ENCODE results near the gene OPN1MW. TPM values are rescaled to one million over a fixed set of nuclear protein-coding genes. Genes with fewer than 3 reads are reported as not detected.
"Not testable (repeated sequence)": the region's sequence is repeated elsewhere in the genome, so short reads cannot be mapped to it uniquely, and the experiment has no call there.

OPN1MW gene
- total and polyA plus RNA-seq, 2 of the 8 experiments (the other 6 are each of a cell fraction or from before 2014, with no cell fraction given), result not detected

DNA sequence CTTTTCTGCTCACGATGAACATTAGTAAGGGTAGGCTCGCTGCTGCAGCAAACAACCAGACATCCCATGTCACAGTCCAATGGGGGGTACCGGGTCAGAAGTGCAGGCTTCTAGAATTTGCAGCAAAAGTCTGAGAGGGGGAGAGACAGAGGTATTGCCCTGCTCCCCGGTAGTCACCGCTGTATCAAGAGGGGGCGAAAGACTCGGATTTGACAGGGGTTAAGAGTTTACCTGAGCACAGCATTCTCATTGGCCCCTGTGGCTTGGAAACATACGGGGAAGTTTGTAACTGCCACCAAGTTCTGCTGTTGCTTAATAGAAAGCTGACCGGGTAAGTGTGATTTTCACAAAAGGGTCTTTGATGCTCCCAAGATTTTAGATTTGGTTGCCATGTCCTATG lies 28.7 kb downstream of the OPN1MW start:
- H2BK15ac ChIP-seq (ENCODE audit: low read length); CTCF ChIA-PET (ENCODE audit: partially characterized antibody); H2AFZ ChIP-seq (ENCODE audit: low read length); H4K20me1 ChIP-seq (replicated peaks in 1 of 2; ENCODE audit: control insufficient read depth in 1 of 2, insufficient read depth in 2 of 2, low read length in 2 of 2); H4K5ac ChIP-seq (ENCODE audit: insufficient read length, low read depth, low read length); POLR2A ChIA-PET (ENCODE audit: partially characterized antibody); H3K18ac ChIP-seq (ENCODE audit: extremely low read depth, low read length); H2BK120ac ChIP-seq (replicated peaks; ENCODE audit: low read depth, low read length); H3K4me2 ChIP-seq (ENCODE audit: insufficient read depth in 1 of 2, low read depth in 2 of 2, low read length in 2 of 2); H3K79me1 ChIP-seq (ENCODE audit: low read depth, low read length); H2BK5ac ChIP-seq (ENCODE audit: low read depth, low read length); H3K56ac ChIP-seq (replicated peaks; ENCODE audit: insufficient read length, low read depth, low read length); H3K4me1 ChIP-seq (replicated peaks in 1 of 4; ENCODE audit: control insufficient read depth in 3 of 4, insufficient read depth in 4 of 4, low read length in 3 of 4); H3K4me3 ChIP-seq (ENCODE audit: extremely low read depth in 1 of 4, insufficient read depth in 2 of 4, low read depth in 3 of 4, low read length in 4 of 4); H2BK12ac ChIP-seq (ENCODE audit: low read depth, low read length); H3K14ac ChIP-seq (ENCODE audit: insufficient read length); H4K91ac ChIP-seq (replicated peaks; ENCODE audit: insufficient read length, low read length); H3K27ac ChIP-seq (ENCODE audit: low read depth, low read length); H2AK5ac ChIP-seq (ENCODE audit: low read depth, low read length); H4K8ac ChIP-seq (ENCODE audit: extremely low read depth, insufficient read depth, low read length); FAIRE-seq; H3K36me3 ChIP-seq (ENCODE audit: control insufficient read depth in 2 of 4, insufficient read depth in 4 of 4, low read length in 3 of 4); H3K79me2 ChIP-seq (ENCODE audit: control insufficient read depth in 1 of 2, insufficient read depth in 2 of 2, low read length in 2 of 2); H3K27me3 ChIP-seq (replicated peaks in 1 of 4; ENCODE audit: control insufficient read depth in 3 of 4, extremely low read depth in 1 of 4, insufficient read depth in 3 of 4, low read length in 3 of 4); H3K9ac ChIP-seq (replicated peaks in 1 of 4; ENCODE audit: extremely low read depth in 1 of 4, low read depth in 3 of 4, low read length in 3 of 4); H3K23ac ChIP-seq (ENCODE audit: insufficient read length); H3K4ac ChIP-seq (replicated peaks; ENCODE audit: insufficient read length, low read depth, low read length); H3K9me3 ChIP-seq (ENCODE audit: insufficient read depth in 2 of 2, low read depth in 1 of 2, low read length in 1 of 2); H3K23me2 ChIP-seq (ENCODE audit: low read depth, low read length); H2BK20ac ChIP-seq (ENCODE audit: low read length): not testable (repeated sequence)
- WGBS, 2 experiments (ENCODE audit: extremely low coverage in 1 of 2, insufficient coverage in 1 of 2, insufficient read length in 1 of 2, insufficient replicate concordance in 2 of 2, low coverage in 1 of 2, low lambda C conversion rate in 2 of 2, missing lambda C conversion rate in 1 of 2), result 60% methylated on average over 5 of the region's 9 CpGs; no CpG with 5 or more reads in 1 of the 2 experiments
- DNase-seq (ENCODE audit: low read depth in 1 of 2, low spot score in 2 of 2), result peak in 1 of 2 experiments; percentile 35

DNA sequence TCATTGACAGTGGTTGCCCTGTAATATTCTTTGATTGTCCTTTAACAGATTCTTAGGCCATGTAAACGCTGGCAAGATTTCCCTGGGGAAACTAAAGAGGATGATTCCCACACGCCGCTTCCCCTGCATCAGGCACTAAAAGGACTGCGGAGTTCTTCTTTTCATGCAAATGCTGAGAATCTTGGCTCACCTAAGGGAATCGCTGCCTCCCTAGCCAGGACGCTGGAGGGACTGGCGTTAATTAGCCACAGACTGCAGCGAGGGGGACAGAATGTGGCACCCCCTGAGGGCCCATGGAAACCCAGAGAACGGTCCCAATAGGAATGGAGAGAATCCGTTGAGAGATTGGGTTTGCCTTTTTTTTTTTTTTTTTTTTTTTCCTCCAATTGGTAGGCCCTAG lies 29.1 kb downstream of the OPN1MW start:
- H3K4me2 ChIP-seq (ENCODE audit: insufficient read depth in 1 of 2, low read depth in 2 of 2, low read length in 2 of 2); H3K27ac ChIP-seq (ENCODE audit: low read depth, low read length); H3K79me1 ChIP-seq (ENCODE audit: low read depth, low read length); H3K79me2 ChIP-seq (ENCODE audit: control insufficient read depth in 1 of 2, insufficient read depth in 2 of 2, low read length in 2 of 2); H3K4me1 ChIP-seq (replicated peaks in 1 of 4; ENCODE audit: control insufficient read depth in 3 of 4, insufficient read depth in 4 of 4, low read length in 3 of 4); H4K91ac ChIP-seq (replicated peaks; ENCODE audit: insufficient read length, low read length); H3K56ac ChIP-seq (replicated peaks; ENCODE audit: insufficient read length, low read depth, low read length); H3K23me2 ChIP-seq (ENCODE audit: low read depth, low read length); H4K5ac ChIP-seq (ENCODE audit: insufficient read length, low read depth, low read length); H2BK15ac ChIP-seq (ENCODE audit: low read length); H3K14ac ChIP-seq (ENCODE audit: insufficient read length); H2BK120ac ChIP-seq (replicated peaks; ENCODE audit: low read depth, low read length); H3K4ac ChIP-seq (replicated peaks; ENCODE audit: insufficient read length, low read depth, low read length); H2AFZ ChIP-seq (ENCODE audit: low read length); H2BK5ac ChIP-seq (ENCODE audit: low read depth, low read length); H3K23ac ChIP-seq (ENCODE audit: insufficient read length); H3K9ac ChIP-seq (replicated peaks in 1 of 4; ENCODE audit: extremely low read depth in 1 of 4, low read depth in 3 of 4, low read length in 3 of 4); H4K8ac ChIP-seq (ENCODE audit: extremely low read depth, insufficient read depth, low read length); H3K36me3 ChIP-seq (ENCODE audit: control insufficient read depth in 2 of 4, insufficient read depth in 4 of 4, low read length in 3 of 4); H3K4me3 ChIP-seq (ENCODE audit: extremely low read depth in 1 of 4, insufficient read depth in 2 of 4, low read depth in 3 of 4, low read length in 4 of 4); DNase-seq (ENCODE audit: low read depth in 1 of 2, low spot score in 2 of 2); H4K20me1 ChIP-seq (replicated peaks in 1 of 2; ENCODE audit: control insufficient read depth in 1 of 2, insufficient read depth in 2 of 2, low read length in 2 of 2); H2BK20ac ChIP-seq (ENCODE audit: low read length); H2BK12ac ChIP-seq (ENCODE audit: low read depth, low read length); FAIRE-seq; POLR2A ChIA-PET (ENCODE audit: partially characterized antibody); H2AK5ac ChIP-seq (ENCODE audit: low read depth, low read length); H3K9me3 ChIP-seq (ENCODE audit: insufficient read depth in 2 of 2, low read depth in 1 of 2, low read length in 1 of 2); H3K27me3 ChIP-seq (replicated peaks in 1 of 4; ENCODE audit: control insufficient read depth in 3 of 4, extremely low read depth in 1 of 4, insufficient read depth in 3 of 4, low read length in 3 of 4); H3K18ac ChIP-seq (ENCODE audit: extremely low read depth, low read length); CTCF ChIA-PET (ENCODE audit: partially characterized antibody): not testable (repeated sequence)
- WGBS, 2 experiments (ENCODE audit: extremely low coverage in 1 of 2, insufficient coverage in 1 of 2, insufficient read length in 1 of 2, insufficient replicate concordance in 2 of 2, low coverage in 1 of 2, low lambda C conversion rate in 2 of 2, missing lambda C conversion rate in 1 of 2), result no CpG with 5 or more reads among the region's 10 CpGs

All from H1 (cell line).